HG03097 (cell line): ENCODE results near the gene JARID2.
A peak's percentile ranks its signal among the peaks of the same experiment; 100 is the strongest.

ENCODE experiments used
- ATAC-seq: cut with Tn5 transposase; IDR thresholded peaks from one replicate; pipeline ENCODE4 v1.9.1; 2021; ENCODE audit not compliant: unreplicated experiment, low FRiP score

Gene JARID2

GRCh38 chr6:15246666-15247499 lies 1.0 kb downstream of the JARID2 start:
- no peak for ATAC-seq

- ATAC-seq, result peak; percentile 6
Observed at GRCh38 chr6:15247500-15248450, 1.9 kb downstream of the JARID2 start.

- ATAC-seq, result peak; percentile 27
Observed at GRCh38 chr6:15248451-15249370, 2.8 kb downstream of the JARID2 start.

- no peak for ATAC-seq
Observed at GRCh38 chr6:15249371-15250019, 3.6 kb downstream of the JARID2 start.

- no peak for ATAC-seq
Observed at GRCh38 chr6:15250187-15251168, 4.6 kb downstream of the JARID2 start.

GRCh38 chr6:15252195-15252594 lies 6.3 kb downstream of the JARID2 start:
- no peak for ATAC-seq

GRCh38 chr6:15253203-15254022 lies 7.5 kb downstream of the JARID2 start:
- no peak for ATAC-seq

- no peak for ATAC-seq
Observed at GRCh38 chr6:15254070-15254975, 8.5 kb downstream of the JARID2 start.

- peak; percentile 52 for ATAC-seq
Observed at GRCh38 chr6:15255481-15255880, 9.6 kb downstream of the JARID2 start.

- no peak for ATAC-seq
Observed at GRCh38 chr6:15255909-15256395, 10.1 kb downstream of the JARID2 start.

- no peak for ATAC-seq
Observed at GRCh38 chr6:15256538-15257271, 10.8 kb downstream of the JARID2 start.

- ATAC-seq, result no peak
Observed at GRCh38 chr6:15257357-15258132, 11.7 kb downstream of the JARID2 start.

GRCh38 chr6:15259766-15260098 lies 13.9 kb downstream of the JARID2 start:
- ATAC-seq, result no peak

- no peak for ATAC-seq
Observed at GRCh38 chr6:15260099-15260821, 14.4 kb downstream of the JARID2 start.
